Nephron (organoid): Measurements from ENCODE around the gene JAG1.
A peak's percentile ranks its signal among the peaks of the same experiment; 100 is the strongest.

Source experiments
- H3K27ac Mint-ChIP-seq, 3 experiments: 2 replicates each; pipeline ENCODE4 v1.8.0; 2020; ENCODE audit warnings: mixed read lengths in 3 of 3, mild to moderate bottlenecking in 2 of 3, moderate library complexity in 1 of 3
- H3K27me3 Mint-ChIP-seq: 2 replicates; pipeline ENCODE4 v1.8.0; 2021; ENCODE audit warnings: low read depth, mild to moderate bottlenecking, moderate library complexity, mixed read lengths
- H3K36me3 Mint-ChIP-seq: 2 replicates; pipeline ENCODE4 v1.8.0; 2020; ENCODE audit warnings: low read depth, mixed read lengths
- H3K4me1 Mint-ChIP-seq: 2 replicates; pipeline ENCODE4 v1.8.0; 2020; ENCODE audit warnings: mixed read lengths
- H3K4me3 Mint-ChIP-seq, 3 experiments: 2 replicates each; pipeline ENCODE4 v1.8.0; 2020; ENCODE audit warnings: mild to moderate bottlenecking in 3 of 3, mixed read lengths in 3 of 3, moderate library complexity in 2 of 3
- H3K9me3 Mint-ChIP-seq: 2 replicates; pipeline ENCODE4 v1.8.0; 2020; ENCODE audit warnings: mixed read lengths
- CTCF ChIP-seq, 3 experiments: fragments of 200-600 bp; sonication (generic); IDR thresholded peaks; one replicate each; pipeline ENCODE4 v1.5.0; 2021; ENCODE audit warnings: antibody characterized with exemption in 3 of 3; ENCODE audit not compliant: unreplicated experiment in 3 of 3

The JAG1 gene

DNA sequence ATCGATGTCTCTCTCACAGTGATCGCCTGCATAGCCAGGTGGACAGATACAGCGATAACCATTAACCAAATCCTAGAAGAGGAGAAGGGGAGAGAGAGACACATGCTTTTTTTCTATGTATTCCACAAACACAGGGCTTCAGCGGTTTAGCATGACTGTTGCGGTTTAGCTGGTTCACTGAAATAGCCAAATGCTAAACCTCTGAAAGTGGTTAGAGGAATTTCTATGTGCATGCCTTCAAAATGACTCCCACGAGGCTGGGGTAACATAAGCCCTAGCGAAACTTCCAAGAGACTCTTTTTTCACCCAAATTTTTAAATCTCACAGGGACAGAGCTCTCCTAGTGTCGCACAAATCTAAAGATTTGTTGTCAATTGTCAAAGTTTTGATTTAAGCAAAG lies 25.1 kb downstream of the JAG1 start:
- Mint-ChIP-seq H3K36me3 (peaks cover 84% of the 10 kb centered on the region), H3K27ac (peak overlapping the region; percentile 82 to 86 (median 83)), H3K4me3 (peak overlapping the region in 2 of 3 experiments; percentile 18 to 44), H3K4me1 (peaks cover 90% of the 10 kb centered on the region), H3K9me3 (no peaks in the 10 kb centered on the region), H3K27me3 (no peaks in the 10 kb centered on the region)
- no peak for TF ChIP-seq CTCF (IDR thresholded peaks at IDR 0.05; ENCODE audit: unreplicated experiment in 3 of 3)

- no peak for TF ChIP-seq CTCF (IDR thresholded peaks at IDR 0.05; ENCODE audit: unreplicated experiment in 3 of 3)
- H3K9me3 Mint-ChIP-seq = no peaks in the 10 kb centered on the region
- H3K36me3 Mint-ChIP-seq = peaks cover 91% of the 10 kb centered on the region
- H3K27ac Mint-ChIP-seq = peak overlapping the region; percentile 42 to 83 (median 82)
- H3K27me3 Mint-ChIP-seq = no peaks in the 10 kb centered on the region
- peaks cover 90% of the 10 kb centered on the region for H3K4me1 Mint-ChIP-seq
- peak overlapping the region in 1 of 3 experiments; percentile 1 for H3K4me3 Mint-ChIP-seq
These were observed 25.9 kb downstream of the JAG1 start for GRCh38 chr20:10647909-10648308.

- TF ChIP-seq CTCF (IDR thresholded peaks at IDR 0.05; ENCODE audit: unreplicated experiment in 3 of 3) = peak; percentile 36 to 55 (median 39)
- peaks cover 90% of the 10 kb centered on the region for H3K4me1 Mint-ChIP-seq
- peak overlapping the region; percentile 42 to 83 (median 82) for H3K27ac Mint-ChIP-seq
- no peak overlapping the region for H3K4me3 Mint-ChIP-seq
- H3K36me3 Mint-ChIP-seq = peaks cover 93% of the 10 kb centered on the region
- no peaks in the 10 kb centered on the region for H3K27me3 Mint-ChIP-seq
- H3K9me3 Mint-ChIP-seq = no peaks in the 10 kb centered on the region
These were observed 26.3 kb downstream of the JAG1 start for GRCh38 chr20:10647471-10647870.

DNA sequence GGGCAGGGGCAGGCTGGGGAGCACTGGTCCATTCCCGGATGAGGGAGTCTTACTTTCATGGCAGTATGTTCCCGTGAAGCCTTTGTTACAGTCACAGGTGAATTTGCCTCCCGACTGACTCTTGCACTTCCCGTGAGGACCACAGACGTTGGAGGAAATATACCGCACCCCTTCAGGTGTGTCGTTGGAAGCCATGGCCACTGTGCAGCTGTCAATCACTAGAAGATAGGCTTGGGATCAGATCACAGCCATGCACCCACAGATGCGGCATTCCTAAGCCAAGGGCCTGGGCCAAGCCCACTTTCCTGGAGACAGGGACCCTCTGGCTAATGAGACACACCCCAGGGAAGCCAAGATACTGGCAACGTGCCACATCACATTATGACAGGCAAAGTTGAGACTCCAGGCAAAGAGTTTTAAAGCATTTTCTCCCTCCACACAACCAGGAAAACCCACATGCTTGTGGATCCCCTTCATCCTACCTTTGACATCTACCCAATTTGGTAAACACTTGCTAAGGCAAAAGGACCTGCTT lies 26.8 kb downstream of the JAG1 start:
- Mint-ChIP-seq H3K27ac (peak overlapping the region; percentile 42 to 83 (median 82)), H3K27me3 (no peaks in the 10 kb centered on the region), H3K9me3 (no peaks in the 10 kb centered on the region), H3K4me3 (no peak overlapping the region), H3K4me1 (peaks cover 88% of the 10 kb centered on the region), H3K36me3 (peaks cover 98% of the 10 kb centered on the region)
- TF ChIP-seq CTCF (IDR thresholded peaks at IDR 0.05; ENCODE audit: unreplicated experiment in 3 of 3) = no peak

DNA sequence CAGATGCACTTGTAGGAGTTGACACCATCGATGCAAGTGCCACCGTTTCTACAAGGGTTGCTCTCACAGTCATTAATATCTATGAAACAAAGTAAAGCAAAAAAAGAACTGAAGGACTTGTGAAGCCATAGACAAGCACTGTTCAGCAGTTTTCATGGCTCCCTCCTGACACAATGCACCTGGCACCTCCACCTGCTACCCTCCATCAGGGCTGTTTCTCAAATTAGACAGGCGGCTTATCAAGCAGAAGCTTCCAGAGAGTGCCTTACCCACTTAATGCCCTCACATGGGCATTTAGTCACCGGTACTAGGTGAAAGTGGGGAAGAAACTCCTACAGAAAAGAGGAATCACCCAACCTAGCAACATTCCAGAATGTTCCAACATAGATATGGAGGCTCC lies 27.8 kb downstream of the JAG1 start:
- Mint-ChIP-seq H3K9me3 (no peaks in the 10 kb centered on the region), H3K27ac (peak overlapping the region; percentile 19 to 76 (median 33)), H3K4me1 (peaks cover 82% of the 10 kb centered on the region), H3K27me3 (no peaks in the 10 kb centered on the region), H3K4me3 (no peak overlapping the region), H3K36me3 (peaks cover 100% of the 10 kb centered on the region)
- TF ChIP-seq CTCF (IDR thresholded peaks at IDR 0.05; ENCODE audit: unreplicated experiment in 3 of 3) = no peak

GRCh38 chr20:10645205-10645570 lies 28.6 kb downstream of the JAG1 start:
- Mint-ChIP-seq H3K4me1 (peaks cover 77% of the 10 kb centered on the region), H3K4me3 (no peak overlapping the region), H3K9me3 (no peaks in the 10 kb centered on the region), H3K27me3 (no peaks in the 10 kb centered on the region), H3K27ac (peak overlapping the region; percentile 19 to 64 (median 35)), H3K36me3 (peaks cover 100% of the 10 kb centered on the region)
- TF ChIP-seq CTCF (IDR thresholded peaks at IDR 0.05; ENCODE audit: unreplicated experiment in 3 of 3) = no peak
